IMR-90 (cell line): ENCODE results near the gene TMPRSS3. TPM values are rescaled to one million over a fixed set of nuclear protein-coding genes. Genes with fewer than 3 reads are reported as not detected.

Source experiments
- ATAC-seq: fragments of 200-7000 bp; cut with Tn5 transposase; 2 replicates; pipeline ENCODE4 v1.9.1; 2020; ENCODE audit warnings: low read depth, mild to moderate bottlenecking, moderate library complexity
- BruUV-seq: library from RNA; stranded (reverse); fragments of 400-500 nt; replicated peaks from 2 replicates; lab custom pipeline; 2021; lab: Mats Ljungman, UMichigan
- CTCF ChIA-PET: fragments of 300-600 bp; formaldehyde crosslinking; extraction: SDS; loops from one replicate; lab custom pipeline; 2021; ENCODE audit warnings: antibody characterized with exemption; lab: Yijun Ruan, JAX
- POLR2A ChIA-PET: fragments of 300-600 bp; sonication (Branson Sonifier 250); formaldehyde crosslinking; loops from one replicate; lab custom pipeline; 2022; ENCODE audit warnings: antibody characterized with exemption; ENCODE audit not compliant: unreplicated experiment; lab: Charles Lee
- DNase-seq: peaks from one replicate; pipeline ENCODE4 v3.0.0; 2013
- H2AFZ ChIP-seq: replicated peaks from 2 replicates; pipeline ENCODE3; 2013; ENCODE audit warnings: low read length, mild to moderate bottlenecking; ENCODE audit not compliant: poor library complexity
- H2AK5ac ChIP-seq: 2 replicates; pipeline ENCODE4 v1.6.1; 2013; ENCODE audit warnings: low read depth, low read length, inconsistent platforms
- H2AK9ac ChIP-seq: replicated peaks from 2 replicates; pipeline ENCODE3; 2013; ENCODE audit warnings: mild to moderate bottlenecking, low read depth, low read length, moderate library complexity; ENCODE audit not compliant: poor library complexity
- H2BK120ac ChIP-seq: 2 replicates; pipeline ENCODE4 v1.6.1; 2013; ENCODE audit warnings: low read depth, low read length, inconsistent platforms
- H2BK15ac ChIP-seq: 3 replicates; pipeline ENCODE4 v1.6.1; 2013; ENCODE audit warnings: low read depth, low read length, inconsistent platforms
- H2BK20ac ChIP-seq: 2 replicates; pipeline ENCODE4 v1.6.1; 2013; ENCODE audit warnings: low read depth, mild to moderate bottlenecking, inconsistent platforms, low read length, moderate library complexity
- H2BK5ac ChIP-seq: 2 replicates; pipeline ENCODE4 v1.6.1; 2013; ENCODE audit warnings: mild to moderate bottlenecking, low read depth, low read length, inconsistent platforms; ENCODE audit not compliant: poor library complexity, severe bottlenecking
- H3K14ac ChIP-seq: replicated peaks from 2 replicates; pipeline ENCODE4 v1.6.1; 2013; ENCODE audit warnings: low read depth, low read length, inconsistent platforms
- H3K18ac ChIP-seq: 2 replicates; pipeline ENCODE4 v1.6.1; 2013; ENCODE audit warnings: low read depth, low read length, control low read depth
- H3K23ac ChIP-seq: 2 replicates; pipeline ENCODE4 v1.6.1; 2013; ENCODE audit warnings: low read depth, low read length, inconsistent platforms
- H3K27ac ChIP-seq: 2 replicates; pipeline ENCODE4 v1.5.1; 2013; ENCODE audit warnings: mild to moderate bottlenecking, control low read depth, low read length; ENCODE audit not compliant: insufficient read depth
- H3K27me3 ChIP-seq: 2 replicates; pipeline ENCODE4 v1.6.1; 2013; ENCODE audit warnings: low read length; ENCODE audit not compliant: control insufficient read depth, insufficient read depth
- H3K36me3 ChIP-seq: 2 replicates; pipeline ENCODE4 v1.6.1; 2013; ENCODE audit warnings: low read length, mixed read lengths; ENCODE audit not compliant: control insufficient read depth, insufficient read depth
- H3K4ac ChIP-seq: 2 replicates; pipeline ENCODE4 v1.6.1; 2013; ENCODE audit warnings: low read depth, low read length, inconsistent platforms
- H3K4me1 ChIP-seq: 2 replicates; pipeline ENCODE4 v1.6.1; 2013; ENCODE audit warnings: low read length, mixed read lengths; ENCODE audit not compliant: control insufficient read depth, insufficient read depth
- H3K4me2 ChIP-seq: 2 replicates; pipeline ENCODE4 v1.6.1; 2013; ENCODE audit warnings: low read depth, mild to moderate bottlenecking, control low read depth, low read length, moderate library complexity
- H3K4me3 ChIP-seq: 2 replicates; pipeline ENCODE4 v1.5.1; 2013; ENCODE audit warnings: low read depth, mild to moderate bottlenecking, control low read depth, low read length, moderate library complexity; ENCODE audit not compliant: insufficient read depth
- H3K56ac ChIP-seq: 2 replicates; pipeline ENCODE4 v1.6.1; 2013; ENCODE audit warnings: low read length, inconsistent platforms; ENCODE audit not compliant: insufficient read depth; ENCODE audit errors: extremely low read depth
- H3K79me1 ChIP-seq, 2 experiments: 2 replicates each; pipeline ENCODE4 v1.6.1; 2013; ENCODE audit warnings: low read length in 2 of 2, inconsistent platforms in 1 of 2, low read depth in 1 of 2
- H3K9ac ChIP-seq: 2 replicates; pipeline ENCODE4 v1.6.1; 2013; ENCODE audit warnings: low read depth, low read length, control low read depth
- H3K9me1 ChIP-seq: 2 replicates; pipeline ENCODE4 v1.6.1; 2013; ENCODE audit warnings: low read length, inconsistent platforms; ENCODE audit not compliant: insufficient read depth
- H3K9me3 ChIP-seq: 2 replicates; pipeline ENCODE4 v1.6.1; 2013; ENCODE audit warnings: low read length; ENCODE audit not compliant: control insufficient read depth, insufficient read depth
- H4K20me1 ChIP-seq: 2 replicates; pipeline ENCODE4 v1.6.1; 2013; ENCODE audit warnings: low read length, inconsistent platforms; ENCODE audit not compliant: insufficient read depth
- H4K5ac ChIP-seq: 2 replicates; pipeline ENCODE4 v1.6.1; 2013; ENCODE audit warnings: mild to moderate bottlenecking, low read depth, low read length, control low read depth
- H4K8ac ChIP-seq, 2 experiments: 2 replicates each; pipeline ENCODE4 v1.6.1; 2013; ENCODE audit warnings: low read depth in 2 of 2, low read length in 2 of 2, control low read depth in 1 of 2, inconsistent platforms in 1 of 2
- H4K91ac ChIP-seq: 2 replicates; pipeline ENCODE4 v1.6.1; 2013; ENCODE audit warnings: low read depth, low read length, inconsistent platforms; ENCODE audit not compliant: insufficient read depth
- BHLHE40 ChIP-seq: fragments of 150-350 bp; IDR thresholded peaks from 2 replicates; pipeline ENCODE4 v1.6.1; 2016; ENCODE audit warnings: mild to moderate bottlenecking, low read depth, low read length
- CEBPB ChIP-seq: IDR thresholded peaks from 2 replicates; pipeline ENCODE4 v1.6.1; 2012; ENCODE audit warnings: low read depth, low read length, improper control_type of control experiment
- CHD1 ChIP-seq: IDR thresholded peaks from 2 replicates; pipeline ENCODE4 v1.6.1; 2012; ENCODE audit warnings: low read depth, low read length, improper control_type of control experiment
- MAFK ChIP-seq: IDR thresholded peaks from 2 replicates; pipeline ENCODE4 v1.6.1; 2012; ENCODE audit warnings: low read depth, low read length, improper control_type of control experiment
- MXI1 ChIP-seq: IDR thresholded peaks from 2 replicates; pipeline ENCODE4 v1.6.1; 2012; ENCODE audit warnings: low read depth, mild to moderate bottlenecking, low read length, moderate library complexity, borderline replicate concordance
- RCOR1 ChIP-seq: IDR thresholded peaks from 2 replicates; pipeline ENCODE4 v1.6.1; 2012; ENCODE audit warnings: mild to moderate bottlenecking, low read length, improper control_type of control experiment; ENCODE audit not compliant: insufficient replicate concordance
- RFX5 ChIP-seq: IDR thresholded peaks from 2 replicates; pipeline ENCODE4 v1.8.0; 2012; ENCODE audit warnings: low read depth, mild to moderate bottlenecking, low read length, moderate library complexity
- SMC3 ChIP-seq: fragments of 150-350 bp; IDR thresholded peaks from 2 replicates; pipeline ENCODE4 v1.6.1; 2016; ENCODE audit warnings: low read depth, mild to moderate bottlenecking, antibody characterized with exemption, low read length, moderate library complexity
- WGBS, 2 experiments: methylation state at CpG; one replicate each; pipeline versions ENCODE4 v1.1.5 to v1.1.7; 2013; ENCODE audit warnings: missing lambda C conversion rate in 2 of 2; ENCODE audit not compliant: insufficient read length in 1 of 2; ENCODE audit errors: extremely low coverage in 2 of 2; 5-methylcytosine and 5-hydroxymethylcytosine counted together
- dilution Hi-C: fragments of 300-500 bp; cut with HindIII; formaldehyde crosslinking; loops from one replicate; pipeline ENCODE4 v1.14.3; 2018; ENCODE audit warnings: low sequenced_read_pairs; ENCODE audit not compliant: unreplicated experiment
- in situ Hi-C: fragments of 300-500 bp; cut with MboI; formaldehyde crosslinking; loops from 3 replicates; pipeline ENCODE4 v1.14.3; 2019; ENCODE audit warnings: low sequenced_read_pairs, inconsistent platforms, mixed read lengths
- intact Hi-C: fragments of 100-400 bp; cut with micrococcal nuclease; formaldehyde crosslinking; loops from 2 replicates; pipeline ENCODE4 v1.10.0; 2022
- polyA plus RNA-seq, 3 experiments: library from polyadenylated mRNA; depleted of rRNA; stranded (reverse); fragments of >200 nt; gene quantifications; 2 replicates each; pipeline ENCODE4 v1.2.3, GENCODE V29; 2012; ENCODE audit warnings: low replicate concordance in 1 of 3
- total RNA-seq: library from RNA; depleted of rRNA; stranded (reverse); fragments of >200 nt; gene quantifications from 2 replicates; pipeline ENCODE4 v1.2.3, GENCODE V29; 2012
- TF ChIP-seq, protein P1 (sequence below): fragments of 150-350 bp; IDR thresholded peaks from 2 replicates; pipeline ENCODE4 v1.6.1; 2017; ENCODE audit warnings: mild to moderate bottlenecking, antibody characterized with exemption, low read length, low read depth

The TMPRSS3 gene
- total and polyA plus RNA-seq, 2 of the 4 experiments (the other 2 are of a cell fraction), result not detected

DNA sequence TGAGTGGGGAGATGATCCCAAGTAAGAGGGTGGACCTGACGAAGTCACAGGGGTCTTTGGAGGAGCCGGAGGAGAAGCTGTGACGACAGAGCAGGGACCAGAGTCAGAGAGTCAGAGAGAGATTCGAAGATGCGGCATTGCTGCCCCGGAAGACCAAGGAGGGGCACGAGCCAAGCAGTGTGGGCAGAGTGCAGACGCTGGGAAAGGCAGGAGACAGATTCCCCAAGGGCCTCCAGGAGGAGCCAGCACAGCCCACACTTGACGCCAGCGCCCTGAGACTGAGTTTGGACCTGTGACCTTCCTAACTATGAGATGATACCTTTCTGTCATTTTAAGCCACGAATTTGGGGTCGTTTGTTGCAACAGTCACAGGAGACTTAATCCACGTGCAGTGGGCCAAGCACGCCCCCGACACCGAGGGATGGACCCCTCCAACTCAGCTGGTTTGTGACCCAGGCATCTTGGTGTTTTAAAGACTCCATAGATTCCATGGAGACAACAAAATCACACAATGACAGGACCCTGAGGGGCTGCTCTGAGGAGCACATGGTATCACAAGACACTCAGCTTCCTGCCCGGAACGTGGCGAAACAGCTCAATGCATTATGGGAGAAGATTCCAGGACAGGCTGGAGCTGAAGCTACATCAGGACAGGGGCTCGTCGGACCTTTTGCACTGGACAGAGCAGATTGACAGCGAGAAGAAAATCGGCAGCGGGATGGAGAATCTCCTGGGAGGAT lies 18.5 kb downstream of the TMPRSS3 start:
- H2BK15ac ChIP-seq, result no peak overlapping the region
- DNase-seq, result no peak
- dilution Hi-C loops, result no loop called here

More for the DNA sequence above, 18.5 kb downstream of the TMPRSS3 start:
- no peak overlapping the region for H4K8ac ChIP-seq
- 68% methylated on average over 12 of the region's 24 CpGs; no CpG with 5 or more reads in 1 of the 2 experiments for WGBS, 2 experiments
- H2BK20ac ChIP-seq, result no peak overlapping the region
- no peaks in the 10 kb centered on the region for H3K9me1 ChIP-seq
- no peak overlapping the region for H2BK5ac ChIP-seq
- H3K36me3 ChIP-seq, result no peaks in the 10 kb centered on the region
- no peak overlapping the region for H2AFZ ChIP-seq
- intact Hi-C loops (no loop called here), in situ Hi-C loops (no loop called here)
- TF ChIP-seq, protein P1, sequence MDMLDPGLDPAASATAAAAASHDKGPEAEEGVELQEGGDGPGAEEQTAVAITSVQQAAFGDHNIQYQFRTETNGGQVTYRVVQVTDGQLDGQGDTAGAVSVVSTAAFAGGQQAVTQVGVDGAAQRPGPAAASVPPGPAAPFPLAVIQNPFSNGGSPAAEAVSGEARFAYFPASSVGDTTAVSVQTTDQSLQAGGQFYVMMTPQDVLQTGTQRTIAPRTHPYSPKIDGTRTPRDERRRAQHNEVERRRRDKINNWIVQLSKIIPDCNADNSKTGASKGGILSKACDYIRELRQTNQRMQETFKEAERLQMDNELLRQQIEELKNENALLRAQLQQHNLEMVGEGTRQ, result no peak
- TF ChIP-seq CHD1, result no peak
- no peak for TF ChIP-seq MAFK
- TF ChIP-seq RFX5, result no peak
- TF ChIP-seq RCOR1, result no peak
- no peak for TF ChIP-seq CEBPB
- TF ChIP-seq MXI1, result no peak
- TF ChIP-seq SMC3, result no peak
- TF ChIP-seq BHLHE40, result no peak
- no peak for ATAC-seq
- H2AK5ac ChIP-seq, result no peak overlapping the region
- no peak overlapping the region for H3K14ac ChIP-seq
- POLR2A ChIA-PET, result no interaction called here
- H3K18ac ChIP-seq, result no peak overlapping the region
- H3K27me3 ChIP-seq, result peaks cover 29% of the 10 kb centered on the region; the same call in 1 of the 2 replicates
- H3K4me1 ChIP-seq, result no peaks in the 10 kb centered on the region
- H2AK9ac ChIP-seq, result no peak overlapping the region
- no peak overlapping the region for H2BK120ac ChIP-seq
- H4K91ac ChIP-seq, result no peak overlapping the region
- CTCF ChIA-PET, result no interaction called here
- no peak overlapping the region for H3K27ac ChIP-seq
- no peak overlapping the region for H3K9ac ChIP-seq
- no peak overlapping the region for H3K4me3 ChIP-seq
- H3K9me3 ChIP-seq, result peaks cover 3% of the 10 kb centered on the region; the same call in 1 of the 2 replicates
- H4K5ac ChIP-seq, result no peak overlapping the region
- H3K4ac ChIP-seq, result no peak overlapping the region
- no peak overlapping the region for H3K56ac ChIP-seq
- no peaks in the 10 kb centered on the region for H4K20me1 ChIP-seq
- no peak overlapping the region for H3K4me2 ChIP-seq
- no peak overlapping the region for H3K23ac ChIP-seq
- H3K79me1 ChIP-seq, result no peaks in the 10 kb centered on the region
- no TSS peak for BruUV-seq
